Caco-2 (cell line): ENCODE results near the gene PJA2. TPM values are rescaled to one million over a fixed set of nuclear protein-coding genes. Genes with fewer than 3 reads are reported as not detected.

ENCODE experiments used
- BruUV-seq: library from RNA; stranded (reverse); fragments of 400-500 nt; replicated peaks from 2 replicates; lab custom pipeline; 2021; lab: Mats Ljungman, UMichigan
- CTCF ChIA-PET: fragments of 300-600 bp; sonication (Branson Sonifier 250); formaldehyde crosslinking; loops from one replicate; lab custom pipeline; 2022; ENCODE audit warnings: antibody characterized with exemption; lab: Charles Lee
- POLR2A ChIA-PET: fragments of 300-600 bp; sonication (Branson Sonifier 250); formaldehyde crosslinking; loops from one replicate; lab custom pipeline; 2022; ENCODE audit warnings: antibody characterized with exemption; lab: Charles Lee
- DNase-seq, 2 experiments: peaks; one replicate each; pipeline versions ENCODE4 v3.0.0 to v3.0.0-alpha.2; 2020 to 2022
- H3K27me3 ChIP-seq: replicated peaks from 2 replicates; pipeline ENCODE4 v1.6.0; 2011; ENCODE audit warnings: low read length; ENCODE audit not compliant: control insufficient read depth, insufficient read depth
- H3K36me3 ChIP-seq: 2 replicates; pipeline ENCODE4 v1.5.1; 2011; ENCODE audit warnings: low read length; ENCODE audit not compliant: control insufficient read depth, insufficient read depth
- H3K4me1 ChIP-seq: fragments of 250-450 bp; sonication (Bioruptor Pico); 2 replicates; pipeline ENCODE4 v1.5.1; 2020; ENCODE audit warnings: mild to moderate bottlenecking
- H3K4me3 ChIP-seq: 2 replicates; pipeline ENCODE4 v1.5.1; 2011; ENCODE audit warnings: low read depth, mild to moderate bottlenecking, control low read depth, low read length
- H3K9me3 ChIP-seq: fragments of 250-450 bp; sonication (Bioruptor Pico); 2 replicates; pipeline ENCODE4 v1.5.1; 2020; ENCODE audit warnings: mild to moderate bottlenecking, moderate library complexity
- H3K27ac Mint-ChIP-seq: one replicate; pipeline ENCODE4 v1.8.0; 2022; ENCODE audit warnings: mixed read lengths; ENCODE audit not compliant: unreplicated experiment
- H3K27me3 Mint-ChIP-seq: one replicate; pipeline ENCODE4 v1.8.0; 2022; ENCODE audit warnings: mixed read lengths; ENCODE audit not compliant: insufficient read depth, unreplicated experiment
- H3K36me3 Mint-ChIP-seq: one replicate; pipeline ENCODE4 v1.8.0; 2022; ENCODE audit warnings: mild to moderate bottlenecking, mixed read lengths; ENCODE audit not compliant: insufficient read depth, unreplicated experiment
- H3K4me1 Mint-ChIP-seq: one replicate; pipeline ENCODE4 v1.8.0; 2022; ENCODE audit warnings: low read depth, mixed read lengths; ENCODE audit not compliant: unreplicated experiment
- H3K4me3 Mint-ChIP-seq: one replicate; pipeline ENCODE4 v1.8.0; 2022; ENCODE audit warnings: mild to moderate bottlenecking, moderate library complexity, mixed read lengths; ENCODE audit not compliant: unreplicated experiment
- H3K9me3 Mint-ChIP-seq: one replicate; pipeline ENCODE4 v1.8.0; 2022; ENCODE audit warnings: mixed read lengths; ENCODE audit not compliant: unreplicated experiment
- CTCF ChIP-seq, 2 experiments: fragments of 200-600 bp in 1 of 2; IDR thresholded peaks; 1 replicate in 1 of 2; 2 replicates in 1 of 2; pipeline versions ENCODE4 v1.5.1 to v1.8.0; 2011 to 2022; ENCODE audit warnings: antibody characterized with exemption in 1 of 2, control low read depth in 1 of 2, inconsistent platforms in 1 of 2, low read depth in 1 of 2, low read length in 1 of 2, mild to moderate bottlenecking in 1 of 2, moderate library complexity in 1 of 2; ENCODE audit not compliant: insufficient read depth in 1 of 2, severe bottlenecking in 1 of 2, unreplicated experiment in 1 of 2
- intact Hi-C: fragments of 100-400 bp; cut with micrococcal nuclease; formaldehyde crosslinking; loops from one replicate; pipeline ENCODE4 v1.10.0; 2022; ENCODE audit not compliant: unreplicated experiment
- total RNA-seq: library from RNA; stranded (reverse); gene quantifications from 2 replicates; pipeline ENCODE4 v1.2.3, GENCODE V29; 2022

PJA2 gene
- total RNA-seq, 1 experiment from 2014 or later: 34.2 TPM

- CTCF ChIA-PET: no interaction called here
- BruUV-seq: no TSS peak
- no peaks in the 10 kb centered on the region for H3K9me3 Mint-ChIP-seq
- H3K4me3 Mint-ChIP-seq: no peak overlapping the region
- intact Hi-C loops: loop anchor here (10.0 kb wide), 1 partner anchor 101 kb away; no protein-coding TSS in a partner anchor
- no peaks in the 10 kb centered on the region for H3K4me1 ChIP-seq
- no peak for DNase-seq
- no peaks in the 10 kb centered on the region for H3K9me3 ChIP-seq
- no peaks in the 10 kb centered on the region for H3K27me3 Mint-ChIP-seq
- no peak overlapping the region for H3K27ac Mint-ChIP-seq
- H3K4me3 ChIP-seq: no peak overlapping the region
- no peak for TF ChIP-seq CTCF (IDR thresholded peaks at IDR 0.05; ENCODE audit: insufficient read depth in 1 of 2, low read depth in 1 of 2, low read length in 1 of 2, severe bottlenecking in 1 of 2, unreplicated experiment in 1 of 2)
- no peaks in the 10 kb centered on the region for H3K4me1 Mint-ChIP-seq
- no peaks in the 10 kb centered on the region for H3K36me3 ChIP-seq
- no peaks in the 10 kb centered on the region for H3K27me3 ChIP-seq
- H3K36me3 Mint-ChIP-seq: peaks cover 13% of the 10 kb centered on the region
- POLR2A ChIA-PET: no interaction called here
Observed at GRCh38 chr5:109373932-109374331, 35.8 kb downstream of the PJA2 start.

- no peaks in the 10 kb centered on the region for H3K9me3 ChIP-seq
- DNase-seq: no peak
- H3K36me3 ChIP-seq: no peaks in the 10 kb centered on the region
- H3K4me1 ChIP-seq: no peaks in the 10 kb centered on the region
- no peaks in the 10 kb centered on the region for H3K9me3 Mint-ChIP-seq
- H3K4me3 Mint-ChIP-seq: no peak overlapping the region
- H3K27me3 Mint-ChIP-seq: no peaks in the 10 kb centered on the region
- H3K36me3 Mint-ChIP-seq: peaks cover 16% of the 10 kb centered on the region
- no peaks in the 10 kb centered on the region for H3K27me3 ChIP-seq
- H3K4me1 Mint-ChIP-seq: no peaks in the 10 kb centered on the region
- H3K27ac Mint-ChIP-seq: no peak overlapping the region
- no peak for TF ChIP-seq CTCF (IDR thresholded peaks at IDR 0.05; ENCODE audit: insufficient read depth in 1 of 2, low read depth in 1 of 2, low read length in 1 of 2, severe bottlenecking in 1 of 2, unreplicated experiment in 1 of 2)
- CTCF ChIA-PET: no interaction called here
- no TSS peak for BruUV-seq
- intact Hi-C loops: loop anchor here (10.0 kb wide), 1 partner anchor 104 kb away; no protein-coding TSS in a partner anchor
- H3K4me3 ChIP-seq: no peak overlapping the region
- POLR2A ChIA-PET: no interaction called here
Observed at GRCh38 chr5:109370343-109370742, 39.4 kb downstream of the PJA2 start.

- Histone ChIP-seq H3K36me3 (no peaks in the 10 kb centered on the region), H3K9me3 (no peaks in the 10 kb centered on the region), H3K4me3 (no peak overlapping the region), H3K27me3 (no peaks in the 10 kb centered on the region), H3K4me1 (no peaks in the 10 kb centered on the region)
- Mint-ChIP-seq H3K4me1 (no peaks in the 10 kb centered on the region), H3K4me3 (no peak overlapping the region), H3K36me3 (peaks cover 32% of the 10 kb centered on the region), H3K27ac (no peak overlapping the region), H3K27me3 (no peaks in the 10 kb centered on the region), H3K9me3 (no peaks in the 10 kb centered on the region)
- TF ChIP-seq CTCF (IDR thresholded peaks at IDR 0.05; ENCODE audit: insufficient read depth in 1 of 2, low read depth in 1 of 2, low read length in 1 of 2, severe bottlenecking in 1 of 2, unreplicated experiment in 1 of 2): no peak
- POLR2A ChIA-PET: no interaction called here
- no TSS peak for BruUV-seq
- CTCF ChIA-PET: no interaction called here
- no peak for DNase-seq
- intact Hi-C loops: no loop called here
Observed at GRCh38 chr5:109365653-109366052, 44.1 kb downstream of the PJA2 start.
